Neutrophil (primary cell): ENCODE measurements around the gene EEA1.

Experiments
- H3K27ac ChIP-seq: fragments of 200-600 bp; sonication (generic); 2 replicates; pipeline ENCODE4 v1.5.1; 2016; ENCODE audit warnings: mild to moderate bottlenecking, moderate library complexity
- H3K27me3 ChIP-seq: fragments of 200-600 bp; sonication (generic); 2 replicates; pipeline ENCODE4 v1.6.0; 2016; ENCODE audit warnings: mild to moderate bottlenecking
- H3K36me3 ChIP-seq: fragments of 200-600 bp; sonication (generic); 2 replicates; pipeline ENCODE4 v1.5.1; 2017
- H3K4me1 ChIP-seq, 2 experiments: fragments of 200-600 bp in 1 of 2; sonication (generic) in 1 of 2; 1 replicate in 1 of 2; 2 replicates in 1 of 2; pipeline versions ENCODE4 v1.5.1 to v1.6.1; 2013 to 2016; ENCODE audit warnings: low read depth in 1 of 2, low read length in 1 of 2, mild to moderate bottlenecking in 1 of 2, moderate library complexity in 1 of 2; ENCODE audit not compliant: control insufficient read depth in 1 of 2, insufficient read depth in 1 of 2
- H3K4me3 ChIP-seq, 2 experiments: fragments of 200-600 bp in 1 of 2; sonication (generic) in 1 of 2; 1 replicate in 1 of 2; 2 replicates in 1 of 2; pipeline ENCODE4 v1.5.1; 2013 to 2016; ENCODE audit warnings: low read depth in 1 of 2, low read length in 1 of 2, mild to moderate bottlenecking in 1 of 2, moderate library complexity in 1 of 2
- H3K9me3 ChIP-seq: fragments of 200-600 bp; sonication (generic); 2 replicates; pipeline ENCODE4 v1.5.1; 2016
- TF ChIP-seq, protein P1 (sequence below): fragments of 200-600 bp; sonication (generic); IDR thresholded peaks from 2 replicates; pipeline ENCODE4 v1.5.1; 2016; ENCODE audit warnings: antibody characterized with exemption

Gene EEA1

DNA sequence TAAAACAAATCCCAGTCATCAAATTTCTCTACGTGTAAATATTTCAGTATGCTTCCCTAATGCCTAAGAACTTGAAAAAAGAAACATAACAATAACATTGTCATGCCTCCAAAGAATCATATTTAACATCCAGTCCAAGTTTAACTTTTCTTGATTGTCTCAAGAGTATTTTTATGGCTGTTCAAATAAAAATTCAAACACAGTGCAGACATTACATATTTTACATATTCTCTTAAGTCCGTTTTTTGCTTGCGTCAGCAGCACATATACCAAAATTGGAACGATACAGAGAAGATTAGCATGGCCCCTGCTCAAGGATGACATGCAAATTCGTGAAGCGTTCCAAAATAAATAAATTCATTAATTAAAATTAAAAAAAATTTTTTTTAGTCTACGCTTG is 23.3 kb upstream of the EEA1 start:
- no peaks in the 10 kb centered on the region for H3K27me3 ChIP-seq
- no peak overlapping the region for H3K4me3 ChIP-seq
- no peak overlapping the region for H3K27ac ChIP-seq
- TF ChIP-seq, protein P1, sequence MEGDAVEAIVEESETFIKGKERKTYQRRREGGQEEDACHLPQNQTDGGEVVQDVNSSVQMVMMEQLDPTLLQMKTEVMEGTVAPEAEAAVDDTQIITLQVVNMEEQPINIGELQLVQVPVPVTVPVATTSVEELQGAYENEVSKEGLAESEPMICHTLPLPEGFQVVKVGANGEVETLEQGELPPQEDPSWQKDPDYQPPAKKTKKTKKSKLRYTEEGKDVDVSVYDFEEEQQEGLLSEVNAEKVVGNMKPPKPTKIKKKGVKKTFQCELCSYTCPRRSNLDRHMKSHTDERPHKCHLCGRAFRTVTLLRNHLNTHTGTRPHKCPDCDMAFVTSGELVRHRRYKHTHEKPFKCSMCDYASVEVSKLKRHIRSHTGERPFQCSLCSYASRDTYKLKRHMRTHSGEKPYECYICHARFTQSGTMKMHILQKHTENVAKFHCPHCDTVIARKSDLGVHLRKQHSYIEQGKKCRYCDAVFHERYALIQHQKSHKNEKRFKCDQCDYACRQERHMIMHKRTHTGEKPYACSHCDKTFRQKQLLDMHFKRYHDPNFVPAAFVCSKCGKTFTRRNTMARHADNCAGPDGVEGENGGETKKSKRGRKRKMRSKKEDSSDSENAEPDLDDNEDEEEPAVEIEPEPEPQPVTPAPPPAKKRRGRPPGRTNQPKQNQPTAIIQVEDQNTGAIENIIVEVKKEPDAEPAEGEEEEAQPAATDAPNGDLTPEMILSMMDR = no peak
- no peaks in the 10 kb centered on the region for H3K4me1 ChIP-seq
- H3K36me3 ChIP-seq = no peaks in the 10 kb centered on the region
- no peaks in the 10 kb centered on the region for H3K9me3 ChIP-seq

DNA sequence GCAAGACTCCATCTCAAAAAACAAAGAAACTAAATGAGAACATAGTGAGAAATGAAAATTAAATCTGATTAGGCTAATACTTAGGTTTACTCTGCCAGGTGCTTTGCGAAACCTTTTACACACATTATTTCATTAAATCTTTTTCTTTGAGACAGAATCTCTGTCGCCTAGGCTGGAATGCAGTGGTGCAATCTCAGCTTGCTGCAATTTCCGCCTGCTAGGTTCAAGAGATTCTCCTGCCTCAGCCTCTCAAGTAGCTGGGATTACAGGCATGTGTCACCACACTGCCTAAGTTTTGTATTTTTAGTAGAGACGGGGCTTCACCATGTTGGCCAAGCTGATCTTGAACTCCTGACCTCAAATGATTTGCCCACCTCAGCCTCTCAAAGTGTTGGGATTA is 21.9 kb upstream of the EEA1 start:
- H3K27ac ChIP-seq = no peak overlapping the region
- no peaks in the 10 kb centered on the region for H3K36me3 ChIP-seq
- TF ChIP-seq, protein P1 = no peak
- H3K9me3 ChIP-seq = no peaks in the 10 kb centered on the region
- no peaks in the 10 kb centered on the region for H3K4me1 ChIP-seq
- no peak overlapping the region for H3K4me3 ChIP-seq
- no peaks in the 10 kb centered on the region for H3K27me3 ChIP-seq

DNA sequence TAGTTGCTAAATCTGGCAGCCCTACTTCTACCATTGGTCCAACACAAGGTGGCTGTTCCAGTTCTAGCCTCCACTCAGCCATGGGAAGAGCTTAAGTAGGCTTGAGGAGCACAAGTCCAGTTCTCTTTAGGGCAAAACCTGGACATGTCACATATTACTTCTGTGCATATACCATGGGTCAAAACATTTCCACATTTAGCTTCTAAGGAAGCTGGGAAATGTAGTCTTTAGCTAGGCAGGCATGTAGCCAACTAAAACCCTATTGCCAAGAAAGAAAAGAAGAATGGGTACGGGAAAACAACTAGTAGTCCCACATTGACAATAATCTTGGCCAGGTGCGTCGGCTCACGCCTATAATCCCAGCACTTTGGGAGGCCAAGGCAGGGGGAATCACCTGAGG is 20.9 kb upstream of the EEA1 start:
- Histone ChIP-seq H3K36me3 (no peaks in the 10 kb centered on the region), H3K27ac (no peak overlapping the region), H3K27me3 (no peaks in the 10 kb centered on the region), H3K4me1 (no peaks in the 10 kb centered on the region), H3K4me3 (no peak overlapping the region), H3K9me3 (no peaks in the 10 kb centered on the region)
- TF ChIP-seq, protein P1 = no peak

DNA sequence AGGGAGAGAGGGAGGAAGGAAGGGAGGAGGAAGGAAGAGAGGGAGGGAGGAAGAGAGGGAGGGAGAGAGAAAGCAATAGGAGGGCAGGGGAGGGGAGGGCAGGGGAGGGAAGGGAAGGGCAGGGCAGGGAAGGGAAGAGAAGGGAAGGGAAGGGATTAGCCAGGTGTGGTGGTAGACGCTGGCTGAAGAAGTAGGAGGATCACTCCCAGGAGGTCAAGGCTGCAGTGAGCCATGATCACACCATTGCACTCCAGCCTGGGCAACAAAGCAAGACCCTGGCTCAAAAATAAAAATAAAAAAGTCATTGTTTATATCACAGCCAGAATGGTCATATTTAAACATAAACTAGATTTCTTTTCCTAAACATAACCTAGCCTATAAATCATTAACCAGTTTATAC is 20.4 kb upstream of the EEA1 start:
- Histone ChIP-seq H3K27ac (no peak overlapping the region), H3K36me3 (no peaks in the 10 kb centered on the region), H3K4me3 (no peak overlapping the region), H3K4me1 (no peaks in the 10 kb centered on the region), H3K27me3 (no peaks in the 10 kb centered on the region), H3K9me3 (no peaks in the 10 kb centered on the region)
- TF ChIP-seq, protein P1 = no peak

DNA sequence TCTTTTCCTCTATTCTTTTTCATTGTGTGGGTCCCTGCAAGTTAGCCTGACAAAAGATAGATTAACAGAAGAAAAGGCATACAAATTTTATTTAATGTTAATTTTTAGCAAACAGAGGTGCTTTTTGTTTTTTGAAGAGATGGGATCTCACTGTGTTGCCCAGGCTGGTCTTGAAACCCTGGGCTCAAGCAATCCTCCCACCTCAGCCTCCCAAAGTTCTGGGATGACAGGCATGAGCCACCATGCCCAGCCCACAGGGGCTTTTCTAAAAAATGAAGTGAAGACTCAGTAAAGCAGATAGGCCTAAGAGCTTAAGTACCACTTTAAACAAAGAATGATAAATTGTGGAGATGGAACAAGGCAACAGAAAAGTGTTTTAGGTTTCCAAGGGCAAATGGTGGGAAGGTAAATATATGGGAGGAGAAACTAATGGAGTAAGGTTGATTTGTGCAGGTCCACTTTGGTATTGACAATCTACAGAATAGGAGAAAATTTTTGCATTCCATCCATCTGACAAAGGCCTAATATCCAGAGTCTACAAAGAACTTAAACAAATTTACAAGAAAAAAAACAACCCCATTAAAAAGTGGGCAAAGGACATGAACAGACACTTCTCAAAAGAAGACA is 18.6 kb upstream of the EEA1 start:
- H3K27ac ChIP-seq = no peak overlapping the region
- no peak overlapping the region for H3K4me3 ChIP-seq
- H3K27me3 ChIP-seq = no peaks in the 10 kb centered on the region
- H3K36me3 ChIP-seq = no peaks in the 10 kb centered on the region
- TF ChIP-seq, protein P1 = no peak
- H3K9me3 ChIP-seq = no peaks in the 10 kb centered on the region
- H3K4me1 ChIP-seq = no peaks in the 10 kb centered on the region
